ENCODE measurements around the gene BDH1.
A peak's percentile ranks its signal among the peaks of the same experiment; 100 is the strongest.

- TF ChIP-seq, protein P1, sequence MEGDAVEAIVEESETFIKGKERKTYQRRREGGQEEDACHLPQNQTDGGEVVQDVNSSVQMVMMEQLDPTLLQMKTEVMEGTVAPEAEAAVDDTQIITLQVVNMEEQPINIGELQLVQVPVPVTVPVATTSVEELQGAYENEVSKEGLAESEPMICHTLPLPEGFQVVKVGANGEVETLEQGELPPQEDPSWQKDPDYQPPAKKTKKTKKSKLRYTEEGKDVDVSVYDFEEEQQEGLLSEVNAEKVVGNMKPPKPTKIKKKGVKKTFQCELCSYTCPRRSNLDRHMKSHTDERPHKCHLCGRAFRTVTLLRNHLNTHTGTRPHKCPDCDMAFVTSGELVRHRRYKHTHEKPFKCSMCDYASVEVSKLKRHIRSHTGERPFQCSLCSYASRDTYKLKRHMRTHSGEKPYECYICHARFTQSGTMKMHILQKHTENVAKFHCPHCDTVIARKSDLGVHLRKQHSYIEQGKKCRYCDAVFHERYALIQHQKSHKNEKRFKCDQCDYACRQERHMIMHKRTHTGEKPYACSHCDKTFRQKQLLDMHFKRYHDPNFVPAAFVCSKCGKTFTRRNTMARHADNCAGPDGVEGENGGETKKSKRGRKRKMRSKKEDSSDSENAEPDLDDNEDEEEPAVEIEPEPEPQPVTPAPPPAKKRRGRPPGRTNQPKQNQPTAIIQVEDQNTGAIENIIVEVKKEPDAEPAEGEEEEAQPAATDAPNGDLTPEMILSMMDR (optimal IDR thresholded peaks at IDR 0.05 in 1 of 3, IDR thresholded peaks at IDR 0.05 in 1 of 3, conservative IDR thresholded peaks at IDR 0.05 in 1 of 3; ENCODE audit: extremely low read depth in 1 of 3, insufficient read depth in 2 of 3, low read length in 3 of 3): peak in 2 of 3 experiments; percentile 85 to 91
- TF ChIP-seq EZH2 (IDR thresholded peaks at IDR 0.05; ENCODE audit: low read length): no peak
Measured at GRCh38 chr3:197501879-197502620, 53.7 kb downstream of the BDH1 start.
